GM12891 (cell line): ENCODE results near the gene PRICKLE4.

ENCODE experiments used
- POLR2A ChIP-seq: IDR thresholded peaks from 2 replicates; pipeline ENCODE4 v1.6.1; 2011; ENCODE audit warnings: low read depth, low read length, control low read depth
- POLR2AphosphoS5 ChIP-seq: IDR thresholded peaks from 2 replicates; pipeline ENCODE4 v1.6.1; 2011; ENCODE audit warnings: low read depth, low read length, control low read depth
- POU2F2 ChIP-seq: IDR thresholded peaks from 2 replicates; pipeline ENCODE4 v1.6.1; 2011; ENCODE audit warnings: low read depth, mild to moderate bottlenecking, control low read depth, low read length, moderate library complexity

- TF ChIP-seq POLR2A (no peak), POLR2AphosphoS5 (no peak), POU2F2 (no peak)
Observed at GRCh38 chr6:41737591-41738130, 42.9 kb upstream of the PRICKLE4 start.
